HG03108 (cell line): ENCODE results near the gene PSPN.
A peak's percentile ranks its signal among the peaks of the same experiment; 100 is the strongest.

Source experiments
- ATAC-seq: cut with Tn5 transposase; IDR thresholded peaks from one replicate; pipeline ENCODE4 v1.9.1; 2021; ENCODE audit warnings: moderate library complexity; ENCODE audit not compliant: unreplicated experiment

The PSPN gene

DNA sequence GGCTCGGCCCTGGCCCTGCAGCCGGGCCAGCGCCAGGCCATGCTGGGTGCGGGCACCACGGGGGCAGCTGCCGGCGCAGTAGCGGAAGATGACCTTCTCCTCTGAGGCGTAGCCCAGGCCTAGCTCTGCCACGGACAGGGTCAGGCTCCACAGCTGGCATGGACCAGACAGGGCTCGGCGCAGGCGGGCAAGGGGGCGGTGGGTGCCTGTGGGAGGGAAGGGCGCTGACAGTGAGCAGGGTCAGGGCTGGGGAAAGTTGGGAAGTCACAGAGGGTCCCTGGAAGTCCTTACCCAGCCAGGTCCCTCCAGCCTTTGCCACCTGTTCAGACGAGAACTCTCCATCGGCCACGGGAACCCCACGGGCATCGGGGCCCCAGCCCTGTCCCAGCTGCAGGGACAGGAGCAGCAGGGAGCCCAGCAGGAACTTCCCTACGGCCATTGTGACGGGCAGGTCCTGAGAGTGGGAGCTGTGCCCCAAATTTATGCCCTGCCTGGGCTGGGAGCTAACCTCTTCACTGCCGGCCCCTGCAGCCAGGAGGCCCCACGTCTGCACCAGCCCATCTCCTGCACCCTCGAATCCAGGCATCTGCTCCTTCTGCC is at the start of gene PSPN:
PSPN (minus strand) TSS at position 523 of the 600 bp plus-strand sequence; CDS start at position 439, 84 bp downstream.
- ATAC-seq: no peak

DNA sequence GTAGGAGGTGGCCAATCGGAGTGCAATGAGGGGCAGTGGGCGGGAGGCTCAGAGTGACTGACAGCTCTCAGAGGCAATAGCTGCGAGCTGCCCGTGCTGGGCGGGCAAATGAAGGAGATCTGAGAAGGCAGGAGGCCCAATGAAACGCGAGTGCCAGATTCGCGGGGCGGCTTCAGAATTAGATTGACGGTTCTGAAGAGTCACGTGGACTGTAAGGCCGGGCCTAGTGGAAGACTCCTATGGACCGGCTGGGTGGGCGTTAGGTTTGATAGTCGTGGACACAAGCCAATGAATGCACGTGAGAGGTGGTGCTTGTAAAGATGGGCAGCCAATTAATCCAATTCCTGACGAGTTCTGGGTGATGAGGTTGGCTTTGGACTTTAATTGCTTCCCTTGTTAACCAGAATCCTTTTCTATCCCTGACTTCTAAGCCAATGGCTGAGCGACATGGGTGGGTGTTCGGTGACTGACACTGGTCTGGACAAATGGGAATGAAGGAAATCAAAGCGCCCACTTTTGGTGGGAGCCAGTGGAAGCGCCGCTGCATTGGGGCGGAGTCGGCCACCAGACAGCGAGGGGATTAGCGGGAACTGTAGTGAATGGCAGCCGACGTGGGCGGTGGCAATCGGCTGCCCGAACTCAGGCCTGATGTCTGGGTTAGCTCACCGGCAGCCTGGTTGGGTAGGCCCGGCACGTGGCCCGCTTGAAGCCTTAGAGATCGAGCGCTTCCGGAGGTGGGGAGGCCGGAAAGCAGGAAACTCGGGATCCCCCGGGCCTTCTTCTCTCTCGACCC is 49.4 kb upstream of the PSPN start:
- ATAC-seq: peak; percentile 81

- ATAC-seq: no peak
These were observed 48.6 kb upstream of the PSPN start, which contains the start of gene KHSRP for GRCh38 chr19:6424195-6424938. TSS of gene KHSRP (minus strand) at chr19:6424811. CDS start at chr19:6424701, 110 bp downstream.

- ATAC-seq: no peak
These were observed 47.9 kb upstream of the PSPN start for GRCh38 chr19:6423499-6424194.

DNA sequence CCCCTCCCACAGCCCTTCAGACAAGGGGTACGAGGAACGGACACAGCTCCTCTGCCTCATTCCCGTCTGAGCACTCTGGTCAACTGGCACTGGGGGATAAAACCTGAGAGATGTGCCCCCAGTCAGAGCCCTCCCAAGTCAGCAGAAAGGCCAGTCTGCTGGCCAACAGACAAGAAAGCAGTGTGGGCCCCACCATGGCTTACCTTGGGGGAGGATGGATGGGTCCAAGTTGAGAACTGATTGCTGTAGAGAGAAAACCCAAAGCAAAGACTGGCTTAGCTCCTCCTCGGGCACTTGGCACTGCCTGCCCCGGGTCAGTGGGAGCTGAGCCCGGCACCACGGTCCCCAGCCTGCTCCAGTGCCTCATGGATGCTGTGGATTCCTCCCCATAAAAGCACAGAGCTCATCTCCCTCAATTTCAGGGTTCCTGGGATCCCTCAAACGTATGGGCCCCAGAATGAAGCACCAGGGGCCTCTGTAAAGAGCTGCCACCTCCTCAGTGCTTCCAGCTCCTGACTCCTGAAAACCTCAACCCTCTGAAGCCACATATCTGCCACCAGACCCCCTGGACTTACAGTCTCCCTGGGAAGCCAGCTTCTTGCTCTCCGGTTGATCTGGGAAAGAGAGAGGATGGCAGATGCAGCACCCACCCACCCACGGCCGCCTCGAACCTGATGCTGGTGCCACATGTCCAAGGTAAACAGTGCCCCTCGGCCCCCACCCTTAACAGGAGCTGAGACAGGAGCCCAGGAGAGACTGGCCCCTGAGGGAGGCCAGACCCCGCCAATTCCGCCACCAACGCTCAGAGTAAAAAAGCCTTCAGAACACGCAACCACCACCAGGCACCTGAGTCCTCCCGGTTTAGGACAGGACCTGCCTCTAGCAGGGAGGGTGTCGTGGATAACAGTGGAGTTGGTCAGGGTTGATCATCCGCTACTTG is 45.6 kb upstream of the PSPN start:
- no peak for ATAC-seq

GRCh38 chr19:6418562-6418932 is 42.8 kb upstream of the PSPN start:
- no peak for ATAC-seq

DNA sequence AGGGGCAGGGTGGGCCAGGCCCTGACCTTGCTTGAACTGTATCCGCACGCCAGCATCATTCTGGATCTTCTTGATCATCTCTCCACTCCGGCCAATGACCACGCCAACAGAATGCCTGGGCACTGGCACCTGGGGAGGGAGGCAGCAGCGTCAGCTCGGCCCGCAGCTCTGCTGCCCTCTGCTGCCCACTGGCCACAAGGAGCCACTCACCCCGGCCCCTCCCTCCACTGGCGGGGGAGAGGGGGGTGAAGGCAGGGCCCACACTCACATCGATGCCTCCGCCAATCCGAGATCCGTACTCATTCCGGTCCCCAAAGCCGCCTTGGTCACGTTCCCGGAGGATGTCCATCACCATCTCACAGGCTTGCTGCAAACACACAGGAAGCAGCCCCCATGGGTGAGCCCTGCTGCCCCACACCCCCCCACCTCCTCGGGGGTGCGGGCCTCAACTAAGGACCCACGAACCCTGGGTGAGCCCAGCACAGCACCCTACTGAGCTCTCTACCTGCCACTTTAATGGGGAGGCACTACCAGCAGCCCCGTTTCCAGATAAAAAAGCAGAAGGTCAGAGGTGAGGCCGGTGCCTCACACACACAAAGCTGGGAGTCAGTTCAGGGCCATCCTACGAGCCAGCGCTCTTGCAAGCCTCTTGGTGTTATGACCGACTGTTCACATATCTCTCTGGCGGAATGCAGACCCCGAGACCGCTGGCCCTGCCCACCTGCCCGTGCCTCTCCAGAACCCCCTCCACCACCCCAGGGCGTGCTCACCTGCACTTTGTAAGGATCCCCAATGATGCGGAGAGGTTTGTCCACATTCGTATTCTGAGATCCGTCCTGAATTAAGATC is 42.2 kb upstream of the PSPN start:
- ATAC-seq: no peak

DNA sequence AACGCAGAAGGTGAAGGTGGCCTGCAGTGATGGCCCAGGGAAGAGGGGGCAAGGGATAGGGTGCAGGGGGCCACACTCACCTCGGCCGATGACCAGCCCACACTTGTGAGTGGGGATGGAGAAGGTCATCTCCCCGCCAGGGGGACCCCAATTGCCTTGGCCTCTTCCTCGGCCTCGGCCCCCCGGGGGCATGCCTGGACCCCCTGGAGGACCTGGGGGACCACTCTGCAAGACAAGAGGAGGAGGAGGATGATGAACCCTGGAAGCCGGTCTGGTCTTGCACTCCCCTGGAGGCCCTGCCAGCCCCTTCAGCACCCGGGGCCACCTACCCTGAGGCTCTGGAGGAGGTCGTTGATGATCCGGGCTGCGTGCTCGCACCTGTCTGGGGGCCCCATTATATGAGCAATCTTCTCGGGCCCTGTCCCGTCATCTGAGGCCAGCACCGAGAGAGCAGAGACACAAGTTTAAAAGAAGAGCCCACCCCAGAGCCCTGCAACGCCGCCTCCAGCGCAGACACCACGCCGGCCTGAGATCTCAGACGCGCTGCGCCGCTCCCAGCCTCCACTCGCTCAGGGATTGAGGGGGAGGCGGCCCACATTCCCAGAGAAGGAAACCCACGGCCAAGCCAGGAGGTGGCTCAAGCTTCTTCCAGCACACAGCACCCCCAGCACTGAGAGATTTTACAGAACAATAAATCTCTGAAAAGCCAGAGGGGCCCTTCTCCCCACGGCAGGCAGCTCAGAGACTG is 41.1 kb upstream of the PSPN start:
- no peak for ATAC-seq

DNA sequence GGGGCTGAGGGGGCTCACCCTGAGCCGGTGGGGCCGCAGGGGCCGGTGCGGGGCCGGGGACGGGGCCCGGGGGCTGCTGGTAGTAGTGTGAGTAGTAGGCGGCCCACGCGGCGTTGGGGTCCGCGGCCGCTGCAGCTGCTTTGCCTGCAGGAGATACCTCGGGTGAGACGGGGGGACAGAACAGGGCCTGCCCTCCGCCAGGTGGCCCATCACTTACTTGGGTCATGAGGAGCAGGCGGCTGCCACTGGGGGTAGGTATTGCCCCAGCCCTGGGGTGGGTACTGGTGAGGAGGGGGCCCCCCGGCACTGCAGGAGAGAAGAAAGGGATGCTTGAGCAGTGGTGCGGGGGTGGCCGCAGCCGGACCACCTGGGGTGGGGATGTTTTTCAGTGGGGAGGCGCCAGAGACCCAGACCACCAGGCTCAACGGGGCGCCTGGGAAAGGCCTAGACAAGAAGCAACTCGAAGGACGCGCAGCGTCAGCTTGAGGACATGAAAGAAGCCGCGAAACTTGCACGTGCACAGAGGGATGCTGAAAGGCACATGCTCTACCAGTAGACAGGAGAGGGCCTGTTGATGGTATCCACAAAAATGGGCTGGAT is 40.0 kb upstream of the PSPN start:
- no peak for ATAC-seq

- ATAC-seq: no peak
These were observed 39.3 kb upstream of the PSPN start for GRCh38 chr19:6414793-6415590.

DNA sequence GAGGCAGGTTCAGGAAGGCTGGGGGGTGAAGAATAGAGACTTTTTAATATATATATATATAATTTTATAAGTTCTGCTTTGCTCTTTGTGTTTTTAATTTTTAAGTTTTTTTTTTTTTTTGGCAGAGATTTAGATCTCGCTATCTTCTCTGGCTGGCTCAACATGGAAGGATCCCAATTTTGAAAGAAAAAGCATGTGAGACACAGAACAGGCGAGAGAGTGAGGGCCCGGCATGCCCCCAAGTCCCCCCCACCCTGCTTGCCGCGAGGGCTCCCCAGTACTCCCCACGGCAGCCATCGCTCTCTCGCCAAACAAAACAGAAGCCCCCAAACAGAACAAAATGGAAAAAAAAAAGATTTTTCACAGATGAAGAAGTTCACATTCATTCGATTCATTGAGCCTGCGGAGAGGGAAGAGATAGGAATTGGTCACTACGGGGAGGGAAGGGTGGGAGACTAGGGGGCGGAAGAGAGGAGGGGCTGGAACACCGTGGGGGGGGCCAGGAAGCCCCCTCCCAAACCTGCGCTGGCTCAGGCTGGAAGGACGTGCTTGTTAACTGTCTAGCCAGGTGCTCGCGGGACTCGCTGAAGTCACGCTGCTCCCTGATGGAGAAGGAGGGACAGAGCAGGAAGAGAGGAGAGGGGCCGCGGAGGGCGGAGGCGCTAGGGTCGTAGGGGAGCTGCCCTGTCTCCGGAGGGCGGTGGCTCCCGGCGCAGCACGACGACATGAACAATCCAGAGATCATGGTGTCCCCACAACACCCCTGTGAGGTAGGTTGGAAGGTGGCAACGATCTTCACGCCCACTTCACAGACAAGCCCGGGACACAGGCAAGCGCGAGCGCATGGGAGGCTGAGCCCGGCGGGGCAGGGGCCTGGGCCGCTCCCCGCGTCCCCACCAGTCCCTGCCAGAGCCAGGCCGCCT is 38.2 kb upstream of the PSPN start:
- ATAC-seq: no peak

DNA sequence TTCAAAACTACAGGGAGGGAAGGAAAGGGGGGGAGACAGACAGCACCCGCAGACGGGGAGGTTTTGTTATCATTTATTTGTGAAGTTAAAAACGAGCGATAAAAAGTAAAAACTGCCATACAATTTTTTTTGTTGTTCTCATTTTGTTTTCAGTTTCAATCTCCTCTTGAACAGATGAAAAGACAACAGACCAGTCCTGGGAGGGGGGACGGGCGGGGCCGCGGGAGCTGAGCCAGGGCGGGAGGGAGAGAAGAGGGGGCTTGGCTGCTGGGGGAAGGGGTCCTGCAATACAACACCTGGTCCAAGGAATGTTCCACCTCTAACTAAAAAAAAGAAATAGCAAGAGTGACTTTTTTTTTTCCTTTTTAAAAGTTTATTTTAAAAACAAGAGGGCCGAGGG is 37.6 kb upstream of the PSPN start:
- no peak for ATAC-seq

DNA sequence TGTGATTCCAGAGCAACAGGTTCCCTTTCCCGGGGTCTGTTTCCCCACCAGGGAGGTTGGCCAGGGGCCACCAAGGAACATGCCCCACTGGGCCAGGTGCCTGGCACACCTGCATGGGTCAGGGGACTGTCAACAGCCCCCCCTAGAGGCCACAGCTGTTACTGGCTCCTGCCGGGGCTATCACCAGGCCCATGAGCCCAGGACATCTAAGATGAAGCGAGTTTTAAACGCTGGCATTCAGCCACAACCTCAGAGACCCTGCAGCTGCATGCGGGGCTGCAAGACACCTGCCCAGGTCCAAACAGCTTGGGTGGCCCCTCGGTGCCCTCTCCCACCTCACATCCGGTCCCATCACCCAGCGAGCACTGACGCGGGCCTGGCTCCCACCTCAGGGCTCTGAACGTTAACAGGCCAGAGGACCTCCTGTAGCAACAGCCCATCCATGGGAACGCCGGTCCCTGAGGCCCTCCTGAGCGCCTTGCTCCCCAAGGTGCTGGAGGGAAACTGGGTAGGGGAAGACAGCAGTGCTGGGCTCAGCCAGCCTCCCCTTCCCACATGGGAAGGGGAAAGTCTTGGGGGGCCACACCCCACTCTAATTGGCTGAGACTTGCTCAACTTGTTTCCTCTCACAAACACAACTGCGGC is 36.8 kb upstream of the PSPN start:
- no peak for ATAC-seq

- no peak for ATAC-seq
These were observed 36.3 kb upstream of the PSPN start for GRCh38 chr19:6412061-6412446.

GRCh38 chr19:6409346-6409745 is 33.6 kb upstream of the PSPN start:
- no peak for ATAC-seq

- no peak for ATAC-seq
These were observed 30.7 kb upstream of the PSPN start for GRCh38 chr19:6406401-6406800.
